Neural cell (in vitro differentiated cells): ENCODE data around the gene ALK. TPM values are rescaled to one million over a fixed set of nuclear protein-coding genes. Genes with fewer than 3 reads are reported as not detected.

Experiments used
- H2AFZ ChIP-seq: fragments of 200-600, 300-800 bp; sonication (generic), shearing (Covaris generic); 2 replicates; pipeline ENCODE4 v1.6.0; 2014; ENCODE audit warnings: low read depth, mild to moderate bottlenecking, antibody characterized with exemption, low read length, moderate library complexity
- H3F3A ChIP-seq: fragments of 200-600 bp; shearing (Covaris generic); 2 replicates; pipeline ENCODE4 v1.6.1; 2016; ENCODE audit warnings: mild to moderate bottlenecking, moderate library complexity, mixed read lengths, antibody characterized with exemption, low read length; ENCODE audit not compliant: insufficient read depth, poor library complexity, severe bottlenecking
- H3K27ac ChIP-seq: fragments of 200-600, 300-800 bp; sonication (generic), shearing (Covaris generic); 2 replicates; pipeline ENCODE4 v1.5.1; 2014; ENCODE audit warnings: mild to moderate bottlenecking, low read length, moderate library complexity
- H3K27me3 ChIP-seq: fragments of 300-800, 200-600 bp; sonication (generic), shearing (Covaris generic); 2 replicates; pipeline ENCODE4 v1.6.0; 2014; ENCODE audit warnings: mild to moderate bottlenecking, low read depth, low read length, moderate library complexity; ENCODE audit not compliant: insufficient read depth
- H3K36me3 ChIP-seq: fragments of 300-800, 200-600 bp; sonication (generic), shearing (Covaris generic); 2 replicates; pipeline ENCODE4 v1.5.1; 2014; ENCODE audit warnings: mild to moderate bottlenecking, antibody characterized with exemption, low read length, moderate library complexity; ENCODE audit not compliant: insufficient read depth
- H3K4me2 ChIP-seq: fragments of 300-800, 200-600 bp; sonication (generic), shearing (Covaris generic); 2 replicates; pipeline ENCODE4 v1.6.0; 2014; ENCODE audit warnings: mild to moderate bottlenecking, low read length
- H3K4me3 ChIP-seq: fragments of 300-800, 200-600 bp; sonication (generic), shearing (Covaris generic); 2 replicates; pipeline ENCODE4 v1.5.1; 2014; ENCODE audit warnings: mild to moderate bottlenecking, low read length, moderate library complexity
- H3K79me2 ChIP-seq: fragments of 200-600 bp; shearing (Covaris generic); replicated peaks from 2 replicates; pipeline ENCODE4 v1.6.0; 2014; ENCODE audit warnings: mild to moderate bottlenecking, low read length, moderate library complexity; ENCODE audit not compliant: insufficient read depth
- H3K9ac ChIP-seq: fragments of 300-800, 200-600 bp; sonication (generic), shearing (Covaris generic); 2 replicates; pipeline ENCODE4 v1.6.1; 2016; ENCODE audit warnings: mild to moderate bottlenecking, low read length, mixed read lengths
- H3K9me2 ChIP-seq: fragments of 200-600 bp; shearing (Covaris generic); 2 replicates; pipeline ENCODE4 v1.6.1; 2016; ENCODE audit warnings: mild to moderate bottlenecking, low read length, mixed read lengths; ENCODE audit not compliant: insufficient read depth
- H3K9me3 ChIP-seq: fragments of 200-600, 300-800 bp; sonication (generic), shearing (Covaris generic); 2 replicates; pipeline ENCODE4 v1.6.1; 2016; ENCODE audit warnings: mild to moderate bottlenecking, mixed run types, low read length, moderate library complexity, mixed read lengths
- H4K20me1 ChIP-seq: fragments of 200-600 bp; shearing (Covaris generic); 2 replicates; pipeline ENCODE4 v1.6.1; 2016; ENCODE audit warnings: mild to moderate bottlenecking, mixed run types; ENCODE audit not compliant: insufficient read depth
- CTCF ChIP-seq: fragments of 450-650 bp; IDR thresholded peaks from 2 replicates; pipeline ENCODE4 v1.5.1; 2014; ENCODE audit warnings: antibody characterized with exemption, mild to moderate bottlenecking, moderate library complexity; ENCODE audit not compliant: poor library complexity, severe bottlenecking
- EP300 ChIP-seq: fragments of 450-650 bp; conservative IDR thresholded peaks from 2 replicates; pipeline ENCODE4 v1.6.1; 2014; ENCODE audit warnings: antibody characterized with exemption, mild to moderate bottlenecking, moderate library complexity; ENCODE audit not compliant: poor library complexity, severe bottlenecking
- EZH2 ChIP-seq: fragments of 200-600, 300-800 bp; shearing (Covaris generic), sonication (generic); IDR thresholded peaks from 2 replicates; pipeline ENCODE4 v1.6.1; 2014; ENCODE audit warnings: antibody characterized with exemption, low read length, borderline replicate concordance, mild to moderate bottlenecking; ENCODE audit not compliant: insufficient read depth, poor library complexity, severe bottlenecking
- MXI1 ChIP-seq: fragments of 450-650 bp; conservative IDR thresholded peaks from 2 replicates; pipeline ENCODE4 v1.6.1; 2014; ENCODE audit warnings: antibody characterized with exemption, mild to moderate bottlenecking; ENCODE audit not compliant: poor library complexity, severe bottlenecking
- POLR2AphosphoS5 ChIP-seq: IDR thresholded peaks from 2 replicates; pipeline ENCODE4 v1.6.1; 2012
- RAD21 ChIP-seq: fragments of 450-650 bp; conservative IDR thresholded peaks from 2 replicates; pipeline ENCODE4 v1.6.1; 2014; ENCODE audit warnings: antibody characterized with exemption, mild to moderate bottlenecking, moderate library complexity
- REST ChIP-seq: IDR thresholded peaks from 2 replicates; pipeline ENCODE4 v1.6.1; 2012; ENCODE audit warnings: borderline replicate concordance
- SMC3 ChIP-seq: fragments of 450-650 bp; conservative IDR thresholded peaks from 2 replicates; pipeline ENCODE4 v1.6.1; 2014; ENCODE audit warnings: antibody characterized with exemption, mild to moderate bottlenecking, moderate library complexity; ENCODE audit not compliant: poor library complexity
- TAF1 ChIP-seq: IDR thresholded peaks from 2 replicates; pipeline ENCODE4 v1.6.1; 2012; ENCODE audit warnings: low read depth
- polyA plus RNA-seq: library from polyadenylated mRNA; depleted of rRNA; stranded (reverse); fragments of >200 nt; gene quantifications from 2 replicates; pipeline ENCODE4 v1.2.3, GENCODE V29; 2014

Gene ALK
- polyA plus RNA-seq, 1 donor from 2014 or later, result 7.1 TPM

- Histone ChIP-seq H3F3A (no peaks in the 10 kb centered on the region), H3K27me3 (no peaks in the 10 kb centered on the region), H3K79me2 (no peaks in the 10 kb centered on the region), H3K4me3 (no peak overlapping the region), H3K4me2 (no peak overlapping the region), H3K9ac (no peak overlapping the region), H3K9me2 (no peaks in the 10 kb centered on the region), H3K27ac (no peak overlapping the region), H2AFZ (no peak overlapping the region), H3K9me3 (no peaks in the 10 kb centered on the region), H3K36me3 (no peaks in the 10 kb centered on the region), H4K20me1 (no peaks in the 10 kb centered on the region)
- TF ChIP-seq CTCF (no peak), REST (no peak), RAD21 (no peak), EP300 (no peak), POLR2AphosphoS5 (no peak), SMC3 (no peak), MXI1 (no peak), EZH2 (no peak), TAF1 (no peak)
Observed at GRCh38 chr2:29175338-29175737, 746.0 kb downstream of the ALK start.

GRCh38 chr2:29174937-29175336 lies 746.4 kb downstream of the ALK start:
- Histone ChIP-seq H3K79me2 (no peaks in the 10 kb centered on the region), H3F3A (no peaks in the 10 kb centered on the region), H3K27ac (no peak overlapping the region), H3K9ac (no peak overlapping the region), H2AFZ (no peak overlapping the region), H3K36me3 (no peaks in the 10 kb centered on the region), H3K4me2 (no peak overlapping the region), H3K27me3 (no peaks in the 10 kb centered on the region), H3K9me3 (no peaks in the 10 kb centered on the region), H4K20me1 (no peaks in the 10 kb centered on the region), H3K9me2 (no peaks in the 10 kb centered on the region), H3K4me3 (no peak overlapping the region)
- no peak for TF ChIP-seq EZH2
- TF ChIP-seq TAF1, result no peak
- TF ChIP-seq POLR2AphosphoS5, result no peak
- TF ChIP-seq REST, result no peak
- TF ChIP-seq CTCF, result no peak
- no peak for TF ChIP-seq SMC3
- no peak for TF ChIP-seq MXI1
- no peak for TF ChIP-seq EP300
- TF ChIP-seq RAD21, result no peak
